HG03175 (cell line): Measurements from ENCODE around the gene PARP1.

Experiments
- ATAC-seq: cut with Tn5 transposase; IDR thresholded peaks from one replicate; pipeline ENCODE4 v1.9.1; 2021; ENCODE audit warnings: mild to moderate bottlenecking, moderate library complexity; ENCODE audit not compliant: unreplicated experiment

The PARP1 gene

DNA sequence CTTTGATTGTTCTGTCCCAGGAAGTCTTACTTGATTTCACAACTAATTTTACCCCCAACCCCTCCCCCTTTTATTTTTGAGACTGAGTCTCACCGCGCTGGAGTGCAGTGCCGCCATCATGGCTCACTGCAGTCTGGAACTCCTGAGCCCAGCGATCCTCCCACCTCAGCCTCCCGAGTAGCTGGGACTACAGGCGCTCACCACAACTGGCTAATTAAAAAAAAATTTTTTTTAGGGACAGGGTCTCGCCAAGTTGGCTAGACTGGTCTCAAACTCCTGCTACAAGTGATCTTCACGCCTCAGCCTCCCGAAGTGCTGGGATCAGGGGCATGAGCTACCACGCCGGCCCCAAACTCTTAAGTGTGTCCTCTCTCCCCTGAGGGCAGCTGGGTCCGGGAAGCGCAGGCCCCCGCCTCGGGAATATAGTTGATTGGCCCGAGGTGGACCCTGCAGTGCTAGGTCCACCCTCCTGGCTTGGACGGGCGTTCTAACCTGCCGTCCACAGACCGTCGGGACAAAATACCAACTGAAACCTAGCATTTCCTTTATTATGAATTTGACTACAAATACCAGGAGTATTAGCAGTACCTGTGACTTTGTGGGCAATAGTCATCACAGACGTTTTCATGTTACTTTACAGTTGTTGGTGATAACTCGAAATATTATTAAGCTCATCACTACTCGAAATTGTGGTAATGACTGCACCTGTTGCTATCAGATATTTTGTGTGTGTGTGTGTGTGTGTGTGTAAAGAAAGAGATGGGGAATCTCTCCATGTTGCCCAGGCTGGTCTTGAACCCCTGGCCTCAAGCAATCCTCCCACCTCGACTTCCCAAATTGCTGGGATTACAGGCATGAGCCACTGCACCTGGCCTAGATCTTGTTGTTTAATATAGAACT lies 642 bp upstream of the PARP1 start:
- ATAC-seq = no peak

GRCh38 chr1:226407199-226407496 lies 745 bp downstream of the PARP1 start:
- peak; percentile 7 for ATAC-seq

DNA sequence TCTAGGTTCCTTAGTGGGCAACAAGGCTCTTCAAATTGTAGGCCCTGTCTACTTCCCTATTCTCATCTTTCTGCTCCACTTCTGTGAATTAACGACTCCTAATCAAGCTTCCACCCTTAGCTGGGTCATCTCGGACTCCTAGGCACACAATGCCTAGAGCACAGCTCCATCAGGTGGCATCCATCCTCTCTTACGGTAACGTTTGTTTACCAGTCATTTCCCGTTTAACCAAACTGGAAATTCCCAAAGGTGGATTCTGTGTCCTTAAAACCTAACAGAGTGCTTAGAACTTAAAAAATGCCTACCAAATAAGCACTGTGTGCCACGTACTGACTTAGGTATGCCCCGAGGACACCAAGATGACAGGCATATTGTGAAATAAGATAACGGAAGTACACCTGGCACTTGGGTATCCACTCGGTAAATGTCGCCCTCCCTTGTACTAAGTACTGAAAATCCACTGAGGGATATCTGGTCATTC lies 1.5 kb downstream of the PARP1 start:
- ATAC-seq = no peak

DNA sequence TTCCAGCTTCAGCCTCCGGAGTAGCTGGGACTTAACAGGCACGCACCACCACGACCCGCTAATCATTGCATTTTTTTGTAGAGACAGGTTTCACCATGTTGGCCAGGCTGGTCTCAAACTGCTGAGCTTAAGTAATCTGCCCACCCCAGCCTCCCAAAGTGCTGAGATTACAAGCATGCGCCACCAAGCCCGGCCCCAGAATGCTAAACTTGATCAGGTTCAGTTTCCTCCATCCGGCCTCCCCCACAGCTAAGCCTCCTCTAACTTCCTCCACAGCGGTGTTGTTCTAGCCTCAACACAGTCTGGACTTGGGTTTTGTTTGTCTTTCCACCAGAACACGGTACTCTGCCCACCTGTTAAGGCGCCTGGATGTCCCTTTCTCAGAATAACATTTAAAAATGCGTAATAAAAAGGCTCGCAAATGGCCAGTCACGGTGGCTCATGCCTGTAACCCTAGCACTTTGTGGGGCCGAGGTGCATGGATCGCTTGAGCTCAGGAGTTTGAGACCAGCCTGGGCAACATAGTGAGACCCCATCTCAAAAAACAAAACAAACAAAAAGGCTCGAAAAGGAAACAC lies 2.4 kb downstream of the PARP1 start:
- peak; percentile 18 for ATAC-seq

- no peak for ATAC-seq
Measured at GRCh38 chr1:226404904-226405222, 3.0 kb downstream of the PARP1 start.

GRCh38 chr1:226404063-226404903 lies 3.6 kb downstream of the PARP1 start:
- ATAC-seq = no peak

DNA sequence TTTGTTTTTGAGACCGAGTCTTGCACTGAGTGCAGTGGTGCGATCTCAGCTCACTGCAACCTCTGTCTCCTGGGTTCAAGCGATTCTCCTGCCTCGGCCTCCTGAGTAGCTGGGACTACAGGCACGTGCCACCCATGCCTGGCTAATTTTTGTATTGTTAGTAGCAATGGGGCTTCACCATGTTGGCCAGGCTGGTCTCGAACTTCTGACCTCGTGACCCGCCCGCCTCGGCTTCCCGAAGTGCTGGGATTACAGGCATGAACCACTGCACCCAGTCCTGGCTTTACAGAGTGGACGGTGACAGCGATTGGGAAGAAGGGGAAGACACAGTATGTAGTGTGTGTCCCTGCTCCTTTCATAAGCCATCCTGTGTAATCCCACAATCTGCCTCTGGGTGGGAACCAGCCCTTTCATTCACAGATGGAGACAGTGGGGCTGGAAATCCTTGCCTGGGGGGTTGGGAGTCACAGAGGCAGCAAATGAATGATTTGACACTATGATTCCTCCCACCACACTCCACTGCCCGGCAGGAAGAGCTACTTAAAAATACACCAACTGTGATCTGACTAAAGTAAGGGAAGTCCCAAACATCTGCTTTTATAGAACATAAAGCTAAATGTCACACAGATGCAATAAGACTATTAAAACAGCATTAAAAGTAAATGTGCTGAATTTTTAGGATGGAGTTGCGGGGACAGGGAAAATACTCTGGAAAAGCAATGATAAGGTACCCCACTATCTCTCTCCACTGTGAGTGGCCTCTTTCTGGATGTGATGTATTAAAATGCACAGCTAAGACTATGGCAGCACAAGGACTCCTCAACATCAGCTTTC lies 4.5 kb downstream of the PARP1 start:
- ATAC-seq = no peak

DNA sequence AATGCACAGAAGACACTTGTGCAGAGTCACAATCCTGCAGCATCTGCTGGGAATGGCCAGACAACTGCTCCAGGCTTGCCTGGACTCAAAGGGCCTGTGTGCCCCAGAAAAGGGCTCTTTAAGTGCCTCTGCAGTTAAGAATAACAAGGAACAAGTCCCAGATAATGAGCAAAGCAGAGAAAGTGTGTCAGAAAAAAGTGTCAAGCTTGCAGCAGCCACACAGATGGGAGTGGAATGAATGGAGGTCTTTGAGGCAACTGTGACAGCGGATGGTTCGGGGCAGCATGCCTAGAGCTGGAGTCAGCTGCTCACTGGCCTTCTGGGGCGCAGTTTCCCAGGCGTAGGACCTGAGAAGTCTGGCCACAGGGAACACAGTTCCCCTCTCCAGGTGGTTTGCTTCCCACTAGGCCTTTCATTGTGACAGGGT lies 5.1 kb downstream of the PARP1 start:
- ATAC-seq = no peak

GRCh38 chr1:226401355-226402303 lies 6.3 kb downstream of the PARP1 start:
- no peak for ATAC-seq

GRCh38 chr1:226400519-226401354 lies 7.2 kb downstream of the PARP1 start:
- ATAC-seq = no peak

GRCh38 chr1:226397955-226398636 lies 9.8 kb downstream of the PARP1 start:
- ATAC-seq = no peak

- no peak for ATAC-seq
Measured at GRCh38 chr1:226397011-226397926, 10.6 kb downstream of the PARP1 start.

- ATAC-seq = no peak
Measured at GRCh38 chr1:226395753-226396152, 12.1 kb downstream of the PARP1 start.

DNA sequence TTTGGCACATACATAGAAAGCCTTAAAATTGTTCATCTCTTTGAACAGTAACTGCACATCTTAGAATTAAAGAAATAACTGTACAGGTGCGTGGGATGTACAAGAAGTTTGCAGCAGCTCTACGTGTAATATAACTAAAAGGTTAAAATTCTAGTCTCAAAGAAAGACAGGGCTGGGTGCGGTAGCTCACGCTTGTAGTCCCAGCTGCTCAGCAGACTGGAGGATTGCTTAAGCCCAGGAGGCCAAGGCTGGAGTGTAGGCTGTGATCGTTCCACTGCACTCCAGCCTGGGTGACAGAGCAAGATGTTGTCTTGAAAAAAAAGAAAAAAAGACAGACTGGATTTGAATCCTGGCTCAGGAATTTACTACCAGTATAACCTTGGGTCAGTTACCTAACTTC lies 13.4 kb downstream of the PARP1 start:
- ATAC-seq = no peak

DNA sequence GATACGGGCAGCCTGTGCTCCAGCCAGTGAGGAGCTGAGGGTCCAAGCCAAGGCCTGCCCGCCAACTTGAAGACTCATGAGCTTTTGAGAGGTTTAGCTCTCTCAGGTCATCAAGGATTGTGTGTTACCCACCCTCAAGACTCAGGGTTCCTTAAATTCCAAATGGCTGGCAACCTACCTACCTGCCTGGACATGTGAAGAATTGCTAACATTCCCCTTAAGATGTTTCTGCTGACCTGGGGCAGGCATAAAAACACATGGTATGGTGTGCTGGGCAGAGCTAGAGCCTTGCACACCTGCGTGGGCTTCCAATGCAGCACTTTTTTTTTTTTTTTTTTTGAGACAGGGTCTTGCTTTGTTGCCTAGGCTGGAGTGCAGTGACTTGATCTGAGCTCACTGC lies 17.2 kb downstream of the PARP1 start:
- ATAC-seq = no peak

DNA sequence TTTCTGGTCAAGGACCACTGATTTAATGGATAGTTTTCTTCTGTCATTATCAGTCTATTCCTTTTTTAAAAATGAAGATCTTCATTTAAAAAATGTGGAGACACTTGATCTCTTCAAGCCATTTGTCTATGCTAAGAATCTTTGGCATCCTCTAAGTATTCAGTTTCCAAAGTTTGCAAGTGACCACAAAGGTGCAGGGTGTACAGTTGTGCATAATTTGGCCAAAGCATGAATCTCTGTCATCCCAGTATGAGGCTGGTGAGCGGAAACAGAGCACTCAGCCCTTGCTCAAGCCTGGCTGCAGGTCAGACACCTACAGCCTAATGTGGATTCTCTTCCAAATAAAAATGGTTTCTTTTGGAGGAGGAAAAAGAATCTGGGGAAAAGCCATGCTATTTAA lies 19.8 kb downstream of the PARP1 start:
- no peak for ATAC-seq

GRCh38 chr1:226384717-226385116 lies 23.2 kb downstream of the PARP1 start:
- no peak for ATAC-seq
